ENCODE measurements around the gene AP1AR. TPM values are rescaled to one million over a fixed set of nuclear protein-coding genes. Genes with fewer than 3 reads are reported as not detected.

The AP1AR gene
- total RNA-seq, 1 donor from 2014 or later, result 21.0 TPM

DNA sequence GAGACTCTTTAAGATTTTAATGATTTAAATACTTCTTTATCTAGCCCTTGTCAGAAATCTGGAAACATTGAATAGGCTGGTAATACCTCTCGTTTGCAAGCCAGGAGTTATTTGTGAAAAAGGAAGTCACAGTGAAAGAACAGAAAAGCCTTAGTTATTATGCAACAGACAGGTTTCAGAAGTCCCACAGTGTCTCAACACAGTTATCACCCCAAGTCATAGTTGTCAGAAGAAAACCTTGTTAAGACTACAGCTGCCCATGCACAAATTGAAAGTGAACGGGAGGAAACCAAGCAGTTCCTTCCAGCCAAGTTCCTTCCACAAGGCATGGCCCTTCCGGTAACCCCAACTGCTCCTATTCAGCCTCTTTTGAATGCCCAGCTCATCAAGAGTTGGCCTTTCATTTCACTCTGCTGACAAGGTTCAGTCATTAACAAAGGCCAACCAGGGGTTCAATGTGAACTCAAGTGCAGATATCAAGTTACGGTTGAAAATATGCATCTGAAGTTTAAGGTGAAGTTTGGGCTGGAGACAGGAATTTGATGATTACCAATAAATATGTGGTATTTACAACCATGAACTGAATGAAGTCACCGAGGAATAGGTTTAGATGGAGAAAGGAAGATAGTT is 81.1 kb downstream of the AP1AR start:
- Mint-ChIP-seq H3K36me3 (ENCODE audit: unreplicated experiment) (no peaks in the 10 kb centered on the region), H3K4me1 (ENCODE audit: low read depth, unreplicated experiment) (peaks cover 5% of the 10 kb centered on the region), H3K27me3 (ENCODE audit: unreplicated experiment) (no peaks in the 10 kb centered on the region), H3K9me3 (ENCODE audit: unreplicated experiment) (peaks cover 2% of the 10 kb centered on the region), H3K4me3 (ENCODE audit: unreplicated experiment) (no peak overlapping the region), H3K27ac (ENCODE audit: unreplicated experiment) (no peak overlapping the region)
- TF ChIP-seq, protein P1, sequence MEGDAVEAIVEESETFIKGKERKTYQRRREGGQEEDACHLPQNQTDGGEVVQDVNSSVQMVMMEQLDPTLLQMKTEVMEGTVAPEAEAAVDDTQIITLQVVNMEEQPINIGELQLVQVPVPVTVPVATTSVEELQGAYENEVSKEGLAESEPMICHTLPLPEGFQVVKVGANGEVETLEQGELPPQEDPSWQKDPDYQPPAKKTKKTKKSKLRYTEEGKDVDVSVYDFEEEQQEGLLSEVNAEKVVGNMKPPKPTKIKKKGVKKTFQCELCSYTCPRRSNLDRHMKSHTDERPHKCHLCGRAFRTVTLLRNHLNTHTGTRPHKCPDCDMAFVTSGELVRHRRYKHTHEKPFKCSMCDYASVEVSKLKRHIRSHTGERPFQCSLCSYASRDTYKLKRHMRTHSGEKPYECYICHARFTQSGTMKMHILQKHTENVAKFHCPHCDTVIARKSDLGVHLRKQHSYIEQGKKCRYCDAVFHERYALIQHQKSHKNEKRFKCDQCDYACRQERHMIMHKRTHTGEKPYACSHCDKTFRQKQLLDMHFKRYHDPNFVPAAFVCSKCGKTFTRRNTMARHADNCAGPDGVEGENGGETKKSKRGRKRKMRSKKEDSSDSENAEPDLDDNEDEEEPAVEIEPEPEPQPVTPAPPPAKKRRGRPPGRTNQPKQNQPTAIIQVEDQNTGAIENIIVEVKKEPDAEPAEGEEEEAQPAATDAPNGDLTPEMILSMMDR (IDR thresholded peaks at IDR 0.05; ENCODE audit: partially characterized antibody, unreplicated experiment), result no peak
- DNase-seq, result no peak

- H3K4me1 Mint-ChIP-seq (ENCODE audit: low read depth, unreplicated experiment), result no peaks in the 10 kb centered on the region
- no peaks in the 10 kb centered on the region for H3K27me3 Mint-ChIP-seq (ENCODE audit: unreplicated experiment)
- H3K36me3 Mint-ChIP-seq (ENCODE audit: unreplicated experiment), result no peaks in the 10 kb centered on the region
- no peak for DNase-seq
- H3K27ac Mint-ChIP-seq (ENCODE audit: unreplicated experiment), result no peak overlapping the region
- H3K9me3 Mint-ChIP-seq (ENCODE audit: unreplicated experiment), result peaks cover 2% of the 10 kb centered on the region
- TF ChIP-seq, protein P1 (IDR thresholded peaks at IDR 0.05; ENCODE audit: partially characterized antibody, unreplicated experiment), result no peak
- no peak overlapping the region for H3K4me3 Mint-ChIP-seq (ENCODE audit: unreplicated experiment)
These were observed 83.9 kb downstream of the AP1AR start for GRCh38 chr4:112315446-112315845.

GRCh38 chr4:112316360-112316759 is 84.8 kb downstream of the AP1AR start:
- no peaks in the 10 kb centered on the region for H3K4me1 Mint-ChIP-seq (ENCODE audit: low read depth, unreplicated experiment)
- TF ChIP-seq, protein P1 (IDR thresholded peaks at IDR 0.05; ENCODE audit: partially characterized antibody, unreplicated experiment), result no peak
- no peaks in the 10 kb centered on the region for H3K36me3 Mint-ChIP-seq (ENCODE audit: unreplicated experiment)
- H3K9me3 Mint-ChIP-seq (ENCODE audit: unreplicated experiment), result peaks cover 2% of the 10 kb centered on the region
- no peak overlapping the region for H3K27ac Mint-ChIP-seq (ENCODE audit: unreplicated experiment)
- DNase-seq, result no peak
- no peak overlapping the region for H3K4me3 Mint-ChIP-seq (ENCODE audit: unreplicated experiment)
- no peaks in the 10 kb centered on the region for H3K27me3 Mint-ChIP-seq (ENCODE audit: unreplicated experiment)

DNA sequence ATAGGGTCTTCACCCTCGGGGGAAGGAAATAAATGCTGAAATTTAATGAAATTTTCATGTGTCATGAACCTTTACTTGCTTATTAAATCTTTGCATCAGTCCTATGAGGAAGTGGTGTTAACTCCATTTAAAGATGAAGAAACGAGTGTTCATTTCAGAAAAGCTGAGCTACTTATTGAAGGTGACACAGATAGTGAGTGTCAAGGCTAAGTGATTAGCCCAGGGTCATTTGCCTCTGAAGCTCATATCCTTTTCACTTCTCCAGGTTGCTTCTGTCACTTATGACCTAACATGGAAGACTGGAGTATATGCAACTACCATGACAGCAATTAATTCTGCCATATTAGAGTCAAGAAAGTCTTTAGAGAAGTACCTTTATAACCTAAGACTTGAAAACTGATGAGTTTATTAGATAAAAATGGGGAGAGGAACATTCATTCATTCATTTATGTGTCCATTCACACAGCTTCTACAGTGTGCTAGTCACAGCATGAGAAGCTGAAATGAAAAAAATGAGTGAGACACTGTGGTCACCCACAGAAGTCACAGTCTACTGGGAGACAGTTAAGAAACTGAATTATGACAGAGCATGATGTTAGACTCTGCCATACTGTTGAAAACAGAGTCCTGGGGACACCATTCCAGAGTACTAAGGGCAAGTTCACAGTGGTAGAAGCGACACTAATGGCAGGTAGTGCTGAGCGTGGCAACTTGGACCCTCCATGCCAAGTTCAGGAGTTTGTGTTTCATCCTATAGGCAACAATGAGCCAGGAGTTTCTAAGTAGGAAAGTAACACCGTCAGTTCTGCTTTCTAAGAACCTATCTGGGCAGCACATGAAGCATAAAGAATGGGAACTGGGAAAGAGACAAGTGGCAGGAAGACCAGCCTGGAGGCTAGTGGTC is 86.9 kb downstream of the AP1AR start:
- Mint-ChIP-seq H3K27me3 (ENCODE audit: unreplicated experiment) (no peaks in the 10 kb centered on the region), H3K9me3 (ENCODE audit: unreplicated experiment) (no peaks in the 10 kb centered on the region), H3K36me3 (ENCODE audit: unreplicated experiment) (no peaks in the 10 kb centered on the region), H3K27ac (ENCODE audit: unreplicated experiment) (no peak overlapping the region), H3K4me1 (ENCODE audit: low read depth, unreplicated experiment) (peaks cover 12% of the 10 kb centered on the region), H3K4me3 (ENCODE audit: unreplicated experiment) (no peak overlapping the region)
- TF ChIP-seq, protein P1 (IDR thresholded peaks at IDR 0.05; ENCODE audit: partially characterized antibody, unreplicated experiment), result no peak
- no peak for DNase-seq

Other genes with a start within 250 kb of the AP1AR start
- 1.2 TPM for gene FAM241A, start 86.3 kb upstream of the AP1AR start, total RNA-seq (ENCODE audit: unreplicated experiment)
- 3.0 TPM for gene TIFA, start 54.1 kb downstream of the AP1AR start, total RNA-seq (ENCODE audit: unreplicated experiment)
- gene ALPK1, start 65.6 kb downstream of the AP1AR start, total RNA-seq (ENCODE audit: unreplicated experiment), result 0.86 TPM